CD14-positive monocyte (primary cell): ENCODE data around the gene LLGL2. TPM values are rescaled to one million over a fixed set of nuclear protein-coding genes. Genes with fewer than 3 reads are reported as not detected.

ENCODE experiments used
- DNase-seq, 3 donors: peaks; one replicate each; pipeline ENCODE4 v3.0.0-alpha.2; 2011 to 2022
- H2AFZ ChIP-seq: 2 replicates; pipeline ENCODE4 v1.6.0; 2012; ENCODE audit warnings: mild to moderate bottlenecking, low read depth, low read length, inconsistent platforms; ENCODE audit not compliant: insufficient read depth, poor library complexity, severe bottlenecking
- H3K27ac ChIP-seq, 2 donors: 1 replicate in 1 of 2; 2 replicates in 1 of 2; pipeline ENCODE4 v1.5.1; 2012 to 2013; ENCODE audit warnings: low read length in 2 of 2, control low read depth in 1 of 2, inconsistent platforms in 1 of 2, low read depth in 1 of 2, mild to moderate bottlenecking in 1 of 2
- H3K27me3 ChIP-seq, 2 donors: one replicate each; pipeline versions ENCODE4 v1.6.0 to v1.6.1; 2011 to 2013; ENCODE audit warnings: low read length in 2 of 2; ENCODE audit not compliant: control insufficient read depth in 2 of 2, insufficient read depth in 2 of 2
- H3K36me3 ChIP-seq, 2 donors: replicated peaks in 1 of 2; 1 replicate in 1 of 2; 2 replicates in 1 of 2; pipeline versions ENCODE4 v1.5.1 to v1.6.1; 2012 to 2013; ENCODE audit warnings: low read length in 2 of 2, control low read depth in 1 of 2, inconsistent platforms in 1 of 2, mild to moderate bottlenecking in 1 of 2; ENCODE audit not compliant: insufficient read depth in 2 of 2, control insufficient read depth in 1 of 2
- H3K4me1 ChIP-seq, 2 donors: 1 replicate in 1 of 2; 2 replicates in 1 of 2; pipeline versions ENCODE4 v1.5.1 to v1.6.1; 2012 to 2013; ENCODE audit warnings: low read length in 2 of 2, control low read depth in 1 of 2, inconsistent platforms in 1 of 2, mild to moderate bottlenecking in 1 of 2, moderate library complexity in 1 of 2; ENCODE audit not compliant: insufficient read depth in 2 of 2, control insufficient read depth in 1 of 2
- H3K4me2 ChIP-seq: replicated peaks from 2 replicates; pipeline ENCODE3; 2012; ENCODE audit warnings: low read length, moderate library complexity, mild to moderate bottlenecking; ENCODE audit not compliant: poor library complexity, severe bottlenecking; ENCODE audit errors: extremely low read depth
- H3K4me3 ChIP-seq, 3 experiments: fragments of 200-600 bp in 1 of 3; sonication (generic) in 1 of 3; replicated peaks in 1 of 3; 1 replicate in 2 of 3; 2 replicates in 1 of 3; pipeline ENCODE4 v1.5.1; 2011 to 2013; ENCODE audit warnings: low read length in 3 of 3, mild to moderate bottlenecking in 3 of 3, control low read depth in 2 of 3, low read depth in 2 of 3, inconsistent platforms in 1 of 3, moderate library complexity in 1 of 3
- H3K79me2 ChIP-seq: 2 replicates; pipeline ENCODE4 v1.6.0; 2012; ENCODE audit warnings: mild to moderate bottlenecking, control low read depth, inconsistent platforms, low read length, moderate library complexity; ENCODE audit not compliant: insufficient read depth
- H3K9ac ChIP-seq: 2 replicates; pipeline ENCODE4 v1.6.0; 2017; ENCODE audit warnings: low read length, mild to moderate bottlenecking; ENCODE audit not compliant: insufficient read depth, poor library complexity, severe bottlenecking
- H3K9me3 ChIP-seq, 2 donors: replicated peaks in 1 of 2; 1 replicate in 1 of 2; 2 replicates in 1 of 2; pipeline versions ENCODE4 v1.5.1 to v1.6.1; 2012 to 2013; ENCODE audit warnings: low read length in 2 of 2, control low read depth in 1 of 2; ENCODE audit not compliant: control insufficient read depth in 1 of 2, insufficient read depth in 1 of 2
- H4K20me1 ChIP-seq: 2 replicates; pipeline ENCODE4 v1.6.0; 2012; ENCODE audit warnings: mild to moderate bottlenecking, low read length, control low read depth, moderate library complexity; ENCODE audit not compliant: insufficient read depth
- H3K27ac Mint-ChIP-seq, 7 donors: one replicate each; pipeline ENCODE4 v1.8.0; 2020; ENCODE audit warnings: mild to moderate bottlenecking in 7 of 7, mixed read lengths in 7 of 7, moderate library complexity in 6 of 7, inconsistent platforms in 2 of 7
- H3K27me3 Mint-ChIP-seq, 3 donors: one replicate each; pipeline ENCODE4 v1.8.0; 2021 to 2022; ENCODE audit warnings: low read depth in 3 of 3, mild to moderate bottlenecking in 3 of 3, mixed read lengths in 3 of 3, moderate library complexity in 3 of 3, inconsistent platforms in 1 of 3
- H3K36me3 Mint-ChIP-seq, 2 donors: one replicate each; pipeline ENCODE4 v1.8.0; 2020; ENCODE audit warnings: mixed read lengths in 2 of 2, inconsistent platforms in 1 of 2, mild to moderate bottlenecking in 1 of 2
- H3K4me1 Mint-ChIP-seq: one replicate; pipeline ENCODE4 v1.8.0; 2020; ENCODE audit warnings: mild to moderate bottlenecking, mixed read lengths
- H3K4me3 Mint-ChIP-seq, 2 donors: one replicate each; pipeline ENCODE4 v1.8.0; 2020; ENCODE audit warnings: mild to moderate bottlenecking in 2 of 2, mixed read lengths in 2 of 2, moderate library complexity in 1 of 2
- H3K9me3 Mint-ChIP-seq, 7 donors: one replicate each; pipeline ENCODE4 v1.8.0; 2020 to 2022; ENCODE audit warnings: mixed read lengths in 7 of 7, mild to moderate bottlenecking in 6 of 7, moderate library complexity in 6 of 7, inconsistent platforms in 2 of 7
- CTCF ChIP-seq: fragments of 200-600 bp; IDR thresholded peaks from one replicate; pipeline ENCODE4 v1.8.0; 2022; ENCODE audit warnings: antibody characterized with exemption, mild to moderate bottlenecking
- WGBS: methylation state at CpG from one replicate; pipeline ENCODE4 v1.1.5; 2013; ENCODE audit warnings: missing lambda C conversion rate; ENCODE audit not compliant: insufficient coverage; 5-methylcytosine and 5-hydroxymethylcytosine counted together
- intact Hi-C, 2 donors: fragments of 100-400 bp; cut with micrococcal nuclease; formaldehyde crosslinking; loops; one replicate each; pipeline versions ENCODE4 v1.15.0 to v1.15.1; 2023
- polyA plus RNA-seq, 3 donors: library from polyadenylated mRNA; depleted of rRNA in 1 of 3; unstranded in 2 of 3; stranded (reverse) in 1 of 3; fragments of 300-500 nt in 2 of 3; fragments of >200 nt in 1 of 3; fragmentation: Illumina TruSeq in 2 of 3; gene quantifications; 1 replicate in 2 of 3; 2 replicates in 1 of 3; pipeline ENCODE4 v1.2.3, GENCODE V29; 2012 to 2021

The LLGL2 gene
- polyA plus RNA-seq, 3 donors = 4.8 to 7.5 (median 5.5) TPM

- no peaks in the 10 kb centered on the region for H4K20me1 ChIP-seq
- no peak overlapping the region for H2AFZ ChIP-seq
- H3K36me3 ChIP-seq = no peaks in the 10 kb centered on the region
- no peaks in the 10 kb centered on the region for H3K79me2 ChIP-seq
- no peak overlapping the region for H3K4me3 ChIP-seq
- peaks cover 0 to 7% (median 5%) of the 10 kb centered on the region in 3 donors for H3K27me3 Mint-ChIP-seq
- peaks cover 0 to 3% (median 0%) of the 10 kb centered on the region in 7 donors for H3K9me3 Mint-ChIP-seq
- no peak overlapping the region for H3K4me2 ChIP-seq
- no peak for DNase-seq
- WGBS = 88% methylated on average over 3 of the region's 5 CpGs
- H3K4me3 Mint-ChIP-seq = no peak overlapping the region
- no peak for TF ChIP-seq CTCF
- no peaks in the 10 kb centered on the region for H3K4me1 ChIP-seq
- H3K4me1 Mint-ChIP-seq = no peaks in the 10 kb centered on the region
- H3K9ac ChIP-seq = no peak overlapping the region
- no peaks in the 10 kb centered on the region for H3K36me3 Mint-ChIP-seq
- H3K27me3 ChIP-seq = peaks cover 0 to 3% of the 10 kb centered on the region in 2 donors
- no peak overlapping the region for H3K27ac Mint-ChIP-seq
- no peak overlapping the region for H3K27ac ChIP-seq
- intact Hi-C loops = loop anchor here in 1 of 2 donors (10.0 kb wide), 1 partner anchor 84 kb away; no protein-coding TSS in a partner anchor
- H3K9me3 ChIP-seq = no peaks in the 10 kb centered on the region
Measured at GRCh38 chr17:75508931-75509361, 16.6 kb upstream of the LLGL2 start.

GRCh38 chr17:75509528-75510258 is 15.8 kb upstream of the LLGL2 start:
- Histone ChIP-seq H3K4me1 (peaks cover 0 to under 1% of the 10 kb centered on the region in 2 donors), H3K4me3 (no peak overlapping the region)
- peaks cover 3 to 15% (median 10%) of the 10 kb centered on the region in 3 donors for H3K27me3 Mint-ChIP-seq

More at GRCh38 chr17:75509528-75510258, 15.8 kb upstream of the LLGL2 start:
- H3K9ac ChIP-seq = no peak overlapping the region
- H3K27me3 ChIP-seq = peaks cover 0 to 11% of the 10 kb centered on the region in 2 donors
- H3K4me2 ChIP-seq = no peak overlapping the region
- TF ChIP-seq CTCF = no peak
- no peaks in the 10 kb centered on the region for H3K9me3 ChIP-seq
- intact Hi-C loops = loop anchor here in 1 of 2 donors (10.0 kb wide), 1 partner anchor 85 kb away; no protein-coding TSS in a partner anchor
- DNase-seq = no peak
- no peak overlapping the region for H3K27ac ChIP-seq
- Mint-ChIP-seq H3K9me3 (peaks cover 0 to 3% (median 0%) of the 10 kb centered on the region in 7 donors), H3K36me3 (no peaks in the 10 kb centered on the region), H3K27ac (no peak overlapping the region), H3K4me3 (no peak overlapping the region), H3K4me1 (no peaks in the 10 kb centered on the region)
- no peaks in the 10 kb centered on the region for H3K36me3 ChIP-seq
- H3K79me2 ChIP-seq = no peaks in the 10 kb centered on the region
- WGBS = 97% methylated on average over 8 of the region's 19 CpGs
- H4K20me1 ChIP-seq = no peaks in the 10 kb centered on the region
- H2AFZ ChIP-seq = no peak overlapping the region
